Hepatic stellate cell (primary cell): ENCODE results near the gene PRKCE.

Experiments
- DNase-seq: peaks from one replicate; pipeline ENCODE4 v3.0.0; 2011; ENCODE audit warnings: low spot score

Gene PRKCE

DNA sequence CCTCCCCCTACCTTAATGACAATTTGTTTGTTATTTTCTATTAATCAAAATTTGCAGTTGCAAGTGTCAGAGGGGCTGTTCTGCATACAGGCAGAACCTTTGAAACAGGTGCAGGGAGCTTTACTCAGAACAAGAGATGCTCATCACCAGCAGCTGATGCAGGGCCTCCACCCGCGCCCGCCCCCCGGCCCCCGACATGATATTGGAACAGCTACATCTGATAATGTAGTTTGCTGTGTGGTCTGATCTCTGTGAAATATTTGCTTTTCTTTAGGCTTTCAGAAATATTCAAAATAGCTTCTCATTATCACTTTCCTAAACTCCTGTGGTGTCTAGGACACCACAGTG lies 130.0 kb downstream of the PRKCE start:
- DNase-seq = no peak

DNA sequence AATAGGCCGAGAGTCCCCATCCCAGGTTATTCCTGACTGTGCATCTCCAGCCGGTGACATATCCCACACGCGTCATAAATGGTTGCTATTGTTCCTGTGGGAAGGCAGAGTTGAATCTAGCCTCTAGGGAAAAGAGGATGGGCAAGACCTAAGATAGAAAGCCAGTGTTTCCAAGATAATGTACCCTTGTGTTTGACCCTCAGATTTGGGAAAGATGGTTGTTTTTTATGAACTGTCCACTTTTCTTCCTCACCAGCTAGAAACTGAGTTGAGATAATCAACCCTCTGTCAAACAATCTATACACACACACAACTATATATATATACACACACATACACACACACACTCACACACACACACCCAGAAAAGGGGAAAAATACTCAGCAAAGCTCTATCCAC lies 131.0 kb downstream of the PRKCE start:
- no peak for DNase-seq

GRCh38 chr2:45782986-45783385 lies 131.5 kb downstream of the PRKCE start:
- DNase-seq = no peak

GRCh38 chr2:45786030-45786835 lies 134.8 kb downstream of the PRKCE start:
- no peak for DNase-seq

GRCh38 chr2:45786836-45787357 lies 135.4 kb downstream of the PRKCE start:
- peak; percentile 35 for DNase-seq

GRCh38 chr2:45788401-45788800 lies 136.9 kb downstream of the PRKCE start:
- no peak for DNase-seq

- no peak for DNase-seq
Measured at GRCh38 chr2:45789317-45789716, 137.8 kb downstream of the PRKCE start.

DNA sequence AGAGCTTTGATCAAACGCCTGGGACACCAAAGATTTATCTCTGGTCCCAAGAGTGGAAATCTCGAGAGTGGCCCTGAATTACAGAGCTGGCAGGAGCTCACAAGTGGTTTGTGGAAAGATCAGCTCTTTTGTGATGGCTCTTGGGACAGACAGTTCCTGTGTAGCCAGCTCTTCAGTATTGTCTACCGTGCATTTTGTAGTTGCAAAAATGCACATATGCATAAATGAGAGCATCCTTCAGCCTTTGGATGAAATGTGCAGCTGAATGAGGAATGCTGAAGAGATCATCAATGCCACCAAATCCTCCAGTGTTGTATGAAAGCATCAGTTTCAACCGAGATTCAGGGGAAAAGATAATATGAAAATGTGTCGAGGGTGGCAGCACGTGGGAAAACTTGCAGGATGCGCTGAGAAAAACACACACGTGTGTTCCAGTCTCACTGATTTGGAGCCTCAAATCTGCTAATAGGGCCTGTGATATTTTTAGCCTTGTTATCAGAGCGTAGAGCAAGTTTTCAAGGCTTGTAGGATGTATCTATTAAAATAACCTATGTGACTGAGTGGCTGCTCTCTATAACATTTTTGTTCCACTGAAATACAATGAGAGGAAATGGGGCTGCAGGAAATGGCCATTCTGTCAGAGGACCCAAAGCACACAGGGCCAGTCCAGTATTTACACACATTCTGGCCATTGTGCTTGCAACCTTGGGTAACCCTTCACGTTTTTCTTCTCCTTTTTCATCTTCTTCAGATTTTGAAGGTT lies 138.7 kb downstream of the PRKCE start:
- DNase-seq = no peak

DNA sequence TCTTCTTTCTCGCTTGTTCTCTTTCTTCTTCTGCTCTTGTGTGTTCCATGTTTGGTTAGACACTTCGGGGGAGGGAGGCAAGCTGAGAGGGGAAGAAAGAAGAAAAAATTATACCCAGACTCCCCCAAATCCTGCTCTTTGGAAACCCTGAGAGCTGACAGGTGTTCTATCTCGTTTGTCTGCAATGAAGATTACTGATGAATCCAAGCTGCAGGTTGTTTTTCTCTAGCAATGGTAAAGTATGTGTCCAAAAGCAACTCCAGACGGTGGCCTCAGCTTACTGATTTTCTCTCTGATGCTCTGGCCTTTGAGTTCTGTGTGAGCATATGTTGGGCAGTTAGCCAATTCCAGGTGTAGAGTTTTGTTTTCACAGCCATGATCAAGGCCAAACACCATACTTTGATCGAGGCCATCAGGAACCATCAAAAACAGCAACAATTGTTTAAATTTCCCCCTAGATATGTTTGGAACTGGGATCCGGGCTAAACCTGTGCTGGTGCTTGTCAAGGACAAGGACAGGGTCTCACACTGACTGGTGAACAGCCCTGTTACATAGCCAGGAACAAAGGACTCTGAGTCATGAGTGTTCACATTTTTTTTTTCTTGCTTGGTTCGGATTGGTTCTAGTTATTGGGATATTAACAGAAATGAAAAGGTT lies 142.0 kb downstream of the PRKCE start:
- DNase-seq = no peak

DNA sequence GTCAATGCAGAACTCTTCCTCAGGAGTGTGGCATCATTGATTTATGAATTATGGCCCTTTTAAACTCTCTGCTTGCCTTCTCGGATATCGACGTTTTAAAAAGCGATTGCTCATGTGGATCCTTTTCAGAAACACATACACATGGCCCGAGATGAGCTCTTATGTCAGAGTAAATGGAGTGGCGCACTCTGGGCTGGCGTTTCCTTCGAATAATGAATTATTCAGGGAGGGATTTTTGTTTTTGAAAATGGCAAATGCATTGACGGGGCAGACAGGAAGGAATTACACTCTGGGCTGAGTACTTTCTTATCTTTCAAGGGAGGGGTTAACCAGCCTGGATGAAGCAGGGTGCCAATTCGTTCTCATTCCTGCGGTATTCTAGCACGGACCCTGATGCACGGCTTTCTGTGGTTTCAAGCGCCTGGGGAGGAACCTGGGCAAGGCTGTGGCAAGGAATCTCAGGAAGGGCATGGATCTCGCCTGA lies 142.7 kb downstream of the PRKCE start:
- DNase-seq = no peak

GRCh38 chr2:45796500-45796899 lies 145.0 kb downstream of the PRKCE start:
- no peak for DNase-seq

- no peak for DNase-seq
Measured at GRCh38 chr2:45797451-45798230, 146.2 kb downstream of the PRKCE start.

- DNase-seq = no peak
Measured at GRCh38 chr2:45799679-45800381, 148.4 kb downstream of the PRKCE start.

- DNase-seq = no peak
Measured at GRCh38 chr2:45802499-45803138, 151.1 kb downstream of the PRKCE start.

DNA sequence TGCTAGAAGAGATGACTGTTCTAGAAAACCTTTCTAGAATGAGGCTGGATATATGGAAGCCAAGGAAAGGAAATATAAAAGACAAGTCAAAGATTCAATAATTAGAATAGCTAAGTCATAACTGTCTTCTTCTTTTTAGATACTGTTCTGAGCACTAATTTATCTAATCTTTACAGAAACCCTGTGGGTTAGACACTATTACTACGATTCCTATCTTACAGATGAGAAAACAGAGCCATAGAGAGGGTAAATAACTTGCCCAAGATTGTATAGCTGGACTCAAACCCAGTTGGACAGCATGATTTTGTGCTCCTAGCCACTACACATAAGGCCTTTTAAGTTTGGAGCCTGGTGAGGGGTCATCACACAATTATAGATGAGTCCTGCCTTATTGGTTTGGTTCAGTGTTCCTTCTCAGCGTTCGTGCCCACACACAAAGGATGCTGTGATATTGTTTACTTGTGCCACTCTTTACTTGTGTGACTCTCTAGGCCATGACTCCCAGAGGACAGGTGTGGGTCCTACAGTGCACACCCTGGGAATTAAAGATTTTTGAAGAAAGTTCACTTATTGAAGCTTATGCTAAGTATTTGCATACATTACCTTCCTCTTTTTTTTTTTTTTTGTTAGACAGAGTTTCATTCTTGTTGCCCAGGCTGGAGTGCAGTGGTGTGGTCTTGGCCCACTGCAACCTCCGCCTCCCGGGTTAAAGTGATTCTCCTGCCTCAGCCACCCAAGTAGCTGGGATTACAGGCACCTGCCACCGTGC lies 153.7 kb downstream of the PRKCE start:
- no peak for DNase-seq

GRCh38 chr2:45806563-45807358 lies 155.3 kb downstream of the PRKCE start:
- DNase-seq = no peak

DNA sequence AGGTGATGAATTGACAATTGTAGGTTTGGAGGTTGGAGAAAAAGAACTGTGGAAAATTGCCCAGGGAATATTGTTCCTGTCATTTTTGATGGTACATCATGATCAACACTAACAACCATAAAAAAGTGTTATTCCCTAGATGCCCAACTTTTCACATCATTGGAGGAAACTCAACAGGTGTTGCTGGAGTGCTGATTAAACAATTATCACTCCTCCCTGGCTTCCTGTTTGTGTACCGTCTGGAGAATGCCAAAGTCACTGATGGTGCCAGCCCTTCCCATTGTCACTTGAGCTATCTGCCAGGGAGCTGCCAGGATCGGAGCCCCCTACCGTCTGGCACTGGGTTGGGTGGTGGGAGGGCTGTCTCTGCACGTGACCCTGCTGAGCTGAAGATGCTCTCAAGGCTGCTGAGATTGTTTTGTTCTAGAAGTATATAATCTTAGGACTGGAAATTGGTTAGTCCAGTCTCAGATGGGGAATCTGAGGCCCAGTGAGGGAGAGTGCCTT lies 156.9 kb downstream of the PRKCE start:
- DNase-seq = no peak

DNA sequence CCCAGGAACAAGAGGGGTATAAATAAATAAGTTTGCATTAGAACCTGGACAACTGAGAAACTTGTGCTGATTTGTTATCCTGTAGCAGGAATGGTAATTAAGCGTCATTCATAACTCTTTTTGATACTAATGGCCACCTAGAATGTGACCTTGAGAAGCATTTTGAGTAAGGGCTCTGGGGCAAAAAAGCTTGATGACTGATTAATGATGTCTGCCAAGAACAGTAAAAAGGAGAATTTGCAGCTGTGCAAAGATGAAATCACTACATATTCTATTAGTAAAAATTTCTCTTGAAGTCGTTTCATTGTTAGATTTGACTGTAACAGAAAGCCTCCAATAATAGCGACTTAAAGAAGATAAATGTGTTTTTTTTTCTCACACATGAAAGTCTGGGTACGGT lies 157.7 kb downstream of the PRKCE start:
- DNase-seq = no peak

- DNase-seq = no peak
Measured at GRCh38 chr2:45812011-45812500, 160.6 kb downstream of the PRKCE start.
